Neural crest cell (in vitro differentiated cells): ENCODE data around the gene NSUN2. TPM values are rescaled to one million over a fixed set of nuclear protein-coding genes. Genes with fewer than 3 reads are reported as not detected.

ENCODE experiments used
- DNase-seq: peaks from one replicate; pipeline ENCODE4 v3.0.0; 2021; ENCODE audit warnings: low read depth, mixed read lengths, low spot score
- H3K27ac Mint-ChIP-seq: one replicate; pipeline ENCODE4 v1.8.0; 2021; ENCODE audit warnings: mild to moderate bottlenecking, mixed read lengths; ENCODE audit not compliant: unreplicated experiment
- H3K27me3 Mint-ChIP-seq: 2 replicates; pipeline ENCODE4 v1.8.0; 2021; ENCODE audit warnings: low read depth, mild to moderate bottlenecking, mixed read lengths
- H3K36me3 Mint-ChIP-seq: 2 replicates; pipeline ENCODE4 v1.8.0; 2021; ENCODE audit warnings: low read depth, mild to moderate bottlenecking, mixed read lengths
- H3K4me1 Mint-ChIP-seq: 2 replicates; pipeline ENCODE4 v1.8.0; 2021; ENCODE audit warnings: mixed read lengths
- H3K4me3 Mint-ChIP-seq: one replicate; pipeline ENCODE4 v1.8.0; 2021; ENCODE audit warnings: mild to moderate bottlenecking, mixed read lengths
- H3K9me3 Mint-ChIP-seq: 2 replicates; pipeline ENCODE4 v1.8.0; 2021; ENCODE audit warnings: mixed read lengths
- total RNA-seq: library from RNA; stranded (reverse); gene quantifications from 2 replicates; pipeline ENCODE4 v1.2.1, GENCODE V29; 2021
- TF ChIP-seq, protein P1 (sequence below): fragments of 200-600 bp; sonication (generic); conservative IDR thresholded peaks from 2 replicates; pipeline ENCODE4 v1.5.0; 2021; ENCODE audit warnings: antibody characterized with exemption, mild to moderate bottlenecking

The NSUN2 gene
- total RNA-seq, 1 donor from 2014 or later: 76.9 TPM

DNA sequence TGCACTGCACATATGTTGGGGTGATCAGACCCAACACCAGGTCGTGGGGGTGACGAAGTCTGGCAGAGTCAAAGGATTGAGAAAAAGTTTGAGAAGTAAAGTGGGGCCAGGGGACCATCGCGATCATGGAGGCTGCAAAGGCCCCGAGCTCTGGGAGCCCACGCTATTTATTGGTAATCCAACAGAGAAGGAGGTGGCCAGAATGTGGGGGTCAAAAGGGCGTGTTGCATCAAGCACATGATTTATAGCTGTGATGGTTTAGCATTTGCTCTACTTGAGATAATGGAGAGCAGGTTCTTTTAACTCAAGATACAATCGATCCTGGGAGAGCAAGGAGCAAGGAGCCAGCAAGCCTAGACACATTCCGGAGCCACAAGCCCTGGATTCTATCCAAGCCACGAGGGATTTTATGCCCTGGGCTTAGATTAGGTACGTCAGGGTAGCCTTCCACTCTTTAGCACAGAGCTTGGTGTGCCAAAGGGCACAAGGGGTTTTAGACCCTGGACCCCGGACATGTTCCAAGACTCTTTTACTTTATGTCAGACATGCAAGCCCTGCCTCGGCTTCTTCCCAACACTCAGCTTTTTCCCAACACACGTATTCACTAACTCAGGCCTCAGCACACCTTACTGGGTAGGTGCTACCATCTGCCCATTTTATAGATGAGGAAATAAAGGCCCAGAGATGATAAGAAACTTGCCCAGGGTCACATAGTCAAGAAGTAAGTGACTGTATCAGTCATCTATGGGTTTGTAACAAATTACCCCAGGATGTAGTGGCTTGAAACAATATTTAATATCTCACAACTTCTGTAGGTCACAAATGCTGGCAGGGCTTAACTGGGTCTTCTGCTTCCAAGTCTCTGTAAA is 39.5 kb downstream of the NSUN2 start:
- DNase-seq: no peak
- H3K27ac Mint-ChIP-seq: no peak overlapping the region
- no peak overlapping the region for H3K4me3 Mint-ChIP-seq
- no peaks in the 10 kb centered on the region for H3K27me3 Mint-ChIP-seq
- H3K4me1 Mint-ChIP-seq: no peaks in the 10 kb centered on the region
- TF ChIP-seq, protein P1, sequence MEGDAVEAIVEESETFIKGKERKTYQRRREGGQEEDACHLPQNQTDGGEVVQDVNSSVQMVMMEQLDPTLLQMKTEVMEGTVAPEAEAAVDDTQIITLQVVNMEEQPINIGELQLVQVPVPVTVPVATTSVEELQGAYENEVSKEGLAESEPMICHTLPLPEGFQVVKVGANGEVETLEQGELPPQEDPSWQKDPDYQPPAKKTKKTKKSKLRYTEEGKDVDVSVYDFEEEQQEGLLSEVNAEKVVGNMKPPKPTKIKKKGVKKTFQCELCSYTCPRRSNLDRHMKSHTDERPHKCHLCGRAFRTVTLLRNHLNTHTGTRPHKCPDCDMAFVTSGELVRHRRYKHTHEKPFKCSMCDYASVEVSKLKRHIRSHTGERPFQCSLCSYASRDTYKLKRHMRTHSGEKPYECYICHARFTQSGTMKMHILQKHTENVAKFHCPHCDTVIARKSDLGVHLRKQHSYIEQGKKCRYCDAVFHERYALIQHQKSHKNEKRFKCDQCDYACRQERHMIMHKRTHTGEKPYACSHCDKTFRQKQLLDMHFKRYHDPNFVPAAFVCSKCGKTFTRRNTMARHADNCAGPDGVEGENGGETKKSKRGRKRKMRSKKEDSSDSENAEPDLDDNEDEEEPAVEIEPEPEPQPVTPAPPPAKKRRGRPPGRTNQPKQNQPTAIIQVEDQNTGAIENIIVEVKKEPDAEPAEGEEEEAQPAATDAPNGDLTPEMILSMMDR: no peak
- H3K9me3 Mint-ChIP-seq: no peaks in the 10 kb centered on the region
- H3K36me3 Mint-ChIP-seq: peaks cover 26% of the 10 kb centered on the region

DNA sequence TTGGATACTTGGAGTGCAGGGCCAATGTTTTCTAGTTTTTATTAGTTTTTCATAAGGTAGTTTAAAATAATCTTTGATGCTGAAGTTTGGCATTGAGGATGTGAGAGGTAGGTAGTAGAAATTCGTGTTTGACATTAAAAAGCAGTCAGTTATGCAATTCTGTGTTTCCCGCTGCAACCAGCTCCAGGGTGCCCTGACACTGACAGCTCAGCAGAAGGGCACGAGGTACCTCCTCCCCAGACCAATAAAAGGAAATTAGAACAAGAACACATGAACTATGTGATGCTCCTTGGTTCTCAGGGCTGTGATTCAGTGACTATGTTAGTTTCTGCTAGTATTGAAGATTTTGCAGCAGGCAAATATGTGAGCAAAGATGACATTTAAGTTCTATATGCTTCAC is 40.2 kb downstream of the NSUN2 start:
- H3K36me3 Mint-ChIP-seq: peaks cover 26% of the 10 kb centered on the region
- DNase-seq: no peak
- H3K27me3 Mint-ChIP-seq: no peaks in the 10 kb centered on the region
- H3K4me1 Mint-ChIP-seq: no peaks in the 10 kb centered on the region
- no peak overlapping the region for H3K27ac Mint-ChIP-seq
- H3K4me3 Mint-ChIP-seq: no peak overlapping the region
- no peaks in the 10 kb centered on the region for H3K9me3 Mint-ChIP-seq
- TF ChIP-seq, protein P1: no peak

DNA sequence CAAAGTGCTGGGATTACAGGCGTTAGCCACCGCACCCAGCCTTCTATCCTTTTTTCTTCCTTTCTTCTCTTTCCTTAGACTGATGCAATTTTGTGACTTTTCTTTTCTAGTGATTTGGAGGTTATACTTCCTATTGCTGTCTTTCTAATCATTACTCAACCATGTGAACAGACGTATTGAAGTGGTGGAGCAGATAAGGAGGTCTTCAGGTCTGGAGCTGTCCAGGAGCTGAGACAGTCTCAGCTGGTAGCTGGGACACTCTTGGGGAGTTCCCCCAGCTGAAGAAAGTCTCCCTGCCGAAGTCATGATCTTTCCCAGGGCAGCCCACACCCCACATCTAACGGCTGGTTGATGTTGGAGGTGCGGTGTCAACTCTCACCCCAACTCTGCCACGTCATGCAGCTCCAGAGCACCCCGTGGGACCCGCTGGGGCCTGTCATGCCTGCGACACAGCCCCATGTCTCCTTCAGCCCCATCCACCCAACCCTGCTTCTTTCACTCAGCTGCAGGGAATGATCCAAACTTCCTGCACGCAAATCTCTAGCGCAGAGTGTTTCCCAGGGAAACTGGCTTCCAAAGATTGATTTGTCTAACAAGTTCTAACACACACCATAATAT is 41.1 kb downstream of the NSUN2 start:
- Mint-ChIP-seq H3K27me3 (peaks cover 6% of the 10 kb centered on the region), H3K9me3 (peaks cover 4% of the 10 kb centered on the region), H3K36me3 (peaks cover 19% of the 10 kb centered on the region), H3K4me3 (no peak overlapping the region), H3K27ac (no peak overlapping the region), H3K4me1 (no peaks in the 10 kb centered on the region)
- TF ChIP-seq, protein P1: no peak
- no peak for DNase-seq

DNA sequence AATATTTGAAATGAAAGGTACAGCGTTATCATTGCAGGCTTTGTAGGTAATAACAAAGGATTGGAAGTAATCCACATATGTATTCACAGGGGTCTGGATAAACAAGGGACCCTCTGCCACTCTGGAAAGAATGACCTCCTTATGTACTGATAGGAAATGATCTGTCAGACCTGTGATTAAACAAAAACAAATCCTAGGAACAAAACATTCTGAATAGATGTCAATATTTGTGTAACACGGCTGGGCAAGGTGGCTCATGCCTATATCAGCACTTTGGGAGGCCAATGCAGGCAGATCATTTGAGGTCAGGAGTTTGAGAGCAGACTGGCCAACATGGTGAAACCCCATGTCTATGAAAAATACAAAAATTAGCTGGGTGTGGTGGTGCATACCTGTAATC is 42.3 kb downstream of the NSUN2 start:
- Mint-ChIP-seq H3K36me3 (peaks cover 10% of the 10 kb centered on the region), H3K4me3 (no peak overlapping the region), H3K27me3 (peaks cover 18% of the 10 kb centered on the region), H3K9me3 (peaks cover 4% of the 10 kb centered on the region), H3K27ac (no peak overlapping the region), H3K4me1 (no peaks in the 10 kb centered on the region)
- no peak for DNase-seq
- TF ChIP-seq, protein P1: no peak

DNA sequence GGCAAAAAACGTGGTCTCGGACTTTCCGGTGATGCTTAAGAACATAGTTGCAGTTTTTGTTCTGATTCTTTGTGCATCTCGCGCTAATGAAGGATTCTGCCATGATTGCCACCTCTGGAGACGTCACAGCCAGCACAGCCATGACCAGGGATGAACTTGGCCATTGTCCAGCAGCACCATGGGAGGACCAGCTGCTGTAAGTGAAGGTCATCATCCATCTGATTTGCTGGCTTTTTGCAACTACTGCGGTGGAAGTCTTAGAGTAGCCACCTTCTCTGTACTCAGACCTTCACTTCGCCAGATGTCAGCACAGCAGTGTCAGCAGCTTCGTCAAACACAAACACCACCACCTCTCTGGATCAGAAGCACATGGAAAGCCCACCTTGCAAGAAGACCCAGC is 45.7 kb downstream of the NSUN2 start:
- TF ChIP-seq, protein P1: no peak
- H3K36me3 Mint-ChIP-seq: peaks cover 3% of the 10 kb centered on the region
- peaks cover 45% of the 10 kb centered on the region for H3K27me3 Mint-ChIP-seq
- H3K4me3 Mint-ChIP-seq: no peak overlapping the region
- DNase-seq: no peak
- H3K4me1 Mint-ChIP-seq: peaks cover 4% of the 10 kb centered on the region
- H3K9me3 Mint-ChIP-seq: peaks cover 4% of the 10 kb centered on the region
- no peak overlapping the region for H3K27ac Mint-ChIP-seq
